Activated naive CD4-positive, alpha-beta T cell treated with anti-CD3 and anti-CD28 coated beads, Interleukin-2, amount 10 ng/mL, durations not matched to agents 7 days and 5 days (primary cell): Measurements from ENCODE around the gene MN1.
"Not testable (repeated sequence)": the region's sequence is repeated elsewhere in the genome, so short reads cannot be mapped to it uniquely, and the experiment has no call there.

ENCODE experiments used
- CTCF ChIA-PET: fragments of 350-600 bp; sonication (Branson Sonifier 250); formaldehyde crosslinking; loops from one replicate; lab custom pipeline; 2021; ENCODE audit warnings: antibody characterized with exemption; lab: Charles Lee
- DNase-seq: peaks from one replicate; pipeline ENCODE4 v3.0.0-alpha.2; 2020
- H3K27ac Mint-ChIP-seq: one replicate; pipeline ENCODE4 v1.8.0; 2021; ENCODE audit warnings: mild to moderate bottlenecking, moderate library complexity, mixed read lengths
- H3K27me3 Mint-ChIP-seq: one replicate; pipeline ENCODE4 v1.8.0; 2021; ENCODE audit warnings: mild to moderate bottlenecking, mixed read lengths
- H3K36me3 Mint-ChIP-seq: one replicate; pipeline ENCODE4 v1.8.0; 2021; ENCODE audit warnings: mixed read lengths
- H3K4me1 Mint-ChIP-seq: one replicate; pipeline ENCODE4 v1.8.0; 2021; ENCODE audit warnings: mixed read lengths
- H3K4me3 Mint-ChIP-seq: one replicate; pipeline ENCODE4 v1.8.0; 2021; ENCODE audit warnings: mild to moderate bottlenecking, moderate library complexity, mixed read lengths
- H3K9me3 Mint-ChIP-seq: one replicate; pipeline ENCODE4 v1.8.0; 2021; ENCODE audit warnings: mixed read lengths

The MN1 gene

GRCh38 chr22:27745809-27746208 lies 55.7 kb downstream of the MN1 start:
- DNase-seq, result no peak
- Mint-ChIP-seq H3K9me3 (peaks cover 2% of the 10 kb centered on the region), H3K36me3 (no peaks in the 10 kb centered on the region), H3K4me1 (no peaks in the 10 kb centered on the region), H3K27ac (no peak overlapping the region), H3K27me3 (peaks cover 19% of the 10 kb centered on the region), H3K4me3 (no peak overlapping the region)
- CTCF ChIA-PET, result no interaction called here

GRCh38 chr22:27745154-27745553 lies 56.4 kb downstream of the MN1 start:
- Mint-ChIP-seq H3K9me3 (peaks cover 2% of the 10 kb centered on the region), H3K4me1 (no peaks in the 10 kb centered on the region), H3K27me3 (peaks cover 18% of the 10 kb centered on the region), H3K4me3 (no peak overlapping the region), H3K36me3 (no peaks in the 10 kb centered on the region), H3K27ac (no peak overlapping the region)
- CTCF ChIA-PET, result no interaction called here
- DNase-seq, result no peak

GRCh38 chr22:27744078-27744477 lies 57.5 kb downstream of the MN1 start:
- H3K36me3 Mint-ChIP-seq, H3K4me3 Mint-ChIP-seq, H3K27ac Mint-ChIP-seq, H3K4me1 Mint-ChIP-seq, H3K9me3 Mint-ChIP-seq, DNase-seq, H3K27me3 Mint-ChIP-seq, CTCF ChIA-PET: not testable (repeated sequence)

GRCh38 chr22:27740202-27740748 lies 61.3 kb downstream of the MN1 start:
- no peak for DNase-seq
- H3K4me3 Mint-ChIP-seq, result no peak overlapping the region
- H3K27me3 Mint-ChIP-seq, result no peaks in the 10 kb centered on the region
- CTCF ChIA-PET, result no interaction called here
- H3K9me3 Mint-ChIP-seq, result peaks cover 7% of the 10 kb centered on the region
- H3K27ac Mint-ChIP-seq, result no peak overlapping the region
- no peaks in the 10 kb centered on the region for H3K4me1 Mint-ChIP-seq
- H3K36me3 Mint-ChIP-seq, result no peaks in the 10 kb centered on the region

GRCh38 chr22:27737521-27737920 lies 64.0 kb downstream of the MN1 start:
- Mint-ChIP-seq H3K4me1 (no peaks in the 10 kb centered on the region), H3K9me3 (peaks cover 6% of the 10 kb centered on the region), H3K27ac (no peak overlapping the region), H3K4me3 (no peak overlapping the region), H3K27me3 (no peaks in the 10 kb centered on the region), H3K36me3 (no peaks in the 10 kb centered on the region)
- CTCF ChIA-PET, result no interaction called here
- no peak for DNase-seq

GRCh38 chr22:27734066-27734465 lies 67.5 kb downstream of the MN1 start:
- Mint-ChIP-seq H3K9me3 (peaks cover 6% of the 10 kb centered on the region), H3K4me3 (no peak overlapping the region), H3K4me1 (no peaks in the 10 kb centered on the region), H3K27ac (no peak overlapping the region), H3K27me3 (peaks cover 3% of the 10 kb centered on the region), H3K36me3 (no peaks in the 10 kb centered on the region)
- CTCF ChIA-PET, result no interaction called here
- no peak for DNase-seq

GRCh38 chr22:27732841-27733240 lies 68.7 kb downstream of the MN1 start:
- CTCF ChIA-PET, result no interaction called here
- Mint-ChIP-seq H3K36me3 (no peaks in the 10 kb centered on the region), H3K9me3 (peaks cover 5% of the 10 kb centered on the region), H3K4me1 (no peaks in the 10 kb centered on the region), H3K27me3 (peaks cover 11% of the 10 kb centered on the region), H3K4me3 (no peak overlapping the region), H3K27ac (no peak overlapping the region)
- no peak for DNase-seq

GRCh38 chr22:27732391-27732790 lies 69.2 kb downstream of the MN1 start:
- peaks cover 2% of the 10 kb centered on the region for H3K9me3 Mint-ChIP-seq
- no peak for DNase-seq
- no peak overlapping the region for H3K4me3 Mint-ChIP-seq
- CTCF ChIA-PET, result no interaction called here
- peaks cover 11% of the 10 kb centered on the region for H3K27me3 Mint-ChIP-seq
- no peaks in the 10 kb centered on the region for H3K4me1 Mint-ChIP-seq
- H3K27ac Mint-ChIP-seq, result no peak overlapping the region
- H3K36me3 Mint-ChIP-seq, result no peaks in the 10 kb centered on the region

- DNase-seq, result no peak
- H3K4me1 Mint-ChIP-seq, result no peaks in the 10 kb centered on the region
- no peaks in the 10 kb centered on the region for H3K36me3 Mint-ChIP-seq
- CTCF ChIA-PET, result no interaction called here
- H3K9me3 Mint-ChIP-seq, result peaks cover 4% of the 10 kb centered on the region
- H3K4me3 Mint-ChIP-seq, result no peak overlapping the region
- peaks cover 11% of the 10 kb centered on the region for H3K27me3 Mint-ChIP-seq
- no peak overlapping the region for H3K27ac Mint-ChIP-seq
Measured at GRCh38 chr22:27731621-27732020, 69.9 kb downstream of the MN1 start.

- Mint-ChIP-seq H3K9me3 (peaks cover 6% of the 10 kb centered on the region), H3K4me1 (no peaks in the 10 kb centered on the region), H3K27me3 (peaks cover 11% of the 10 kb centered on the region), H3K4me3 (no peak overlapping the region), H3K27ac (no peak overlapping the region), H3K36me3 (no peaks in the 10 kb centered on the region)
- no peak for DNase-seq
- CTCF ChIA-PET, result no interaction called here
Measured at GRCh38 chr22:27730641-27731433, 70.7 kb downstream of the MN1 start.

- peaks cover 11% of the 10 kb centered on the region for H3K27me3 Mint-ChIP-seq
- CTCF ChIA-PET, result no interaction called here
Measured at GRCh38 chr22:27729246-27729645, 72.3 kb downstream of the MN1 start.

GRCh38 chr22:27727673-27728451 lies 73.7 kb downstream of the MN1 start:
- no peak for DNase-seq
- Mint-ChIP-seq H3K36me3 (no peaks in the 10 kb centered on the region), H3K27ac (no peak overlapping the region), H3K9me3 (peaks cover 10% of the 10 kb centered on the region), H3K4me1 (no peaks in the 10 kb centered on the region), H3K4me3 (no peak overlapping the region), H3K27me3 (peaks cover 11% of the 10 kb centered on the region)
- CTCF ChIA-PET, result no interaction called here

More at GRCh38 chr22:27729246-27729645, 72.3 kb downstream of the MN1 start:
- no peak overlapping the region for H3K4me3 Mint-ChIP-seq
- no peak for DNase-seq
- H3K27ac Mint-ChIP-seq, result no peak overlapping the region
- H3K4me1 Mint-ChIP-seq, result no peaks in the 10 kb centered on the region
- no peaks in the 10 kb centered on the region for H3K36me3 Mint-ChIP-seq
- peaks cover 10% of the 10 kb centered on the region for H3K9me3 Mint-ChIP-seq

GRCh38 chr22:27726686-27727449 lies 74.7 kb downstream of the MN1 start:
- no peaks in the 10 kb centered on the region for H3K36me3 Mint-ChIP-seq

GRCh38 chr22:27726331-27726685 lies 75.2 kb downstream of the MN1 start:
- DNase-seq, result no peak
- Mint-ChIP-seq H3K4me3 (no peak overlapping the region), H3K9me3 (peaks cover 10% of the 10 kb centered on the region), H3K27ac (no peak overlapping the region), H3K4me1 (no peaks in the 10 kb centered on the region), H3K27me3 (peaks cover 11% of the 10 kb centered on the region), H3K36me3 (no peaks in the 10 kb centered on the region)
- CTCF ChIA-PET, result no interaction called here

More at GRCh38 chr22:27726686-27727449, 74.7 kb downstream of the MN1 start:
- CTCF ChIA-PET, result no interaction called here
- Mint-ChIP-seq H3K4me1 (no peaks in the 10 kb centered on the region), H3K27ac (no peak overlapping the region), H3K27me3 (peaks cover 11% of the 10 kb centered on the region), H3K9me3 (peaks cover 10% of the 10 kb centered on the region), H3K4me3 (no peak overlapping the region)
- no peak for DNase-seq
